Activated naive CD4-positive, alpha-beta T cell treated with anti-CD3 and anti-CD28 coated beads, Interleukin-2, amount 50 U/mL, for 24 hours (primary cell): ENCODE data around the gene GRPEL1.
A peak's percentile ranks its signal among the peaks of the same experiment; 100 is the strongest.
"Not testable (repeated sequence)": the region's sequence is repeated elsewhere in the genome, so short reads cannot be mapped to it uniquely, and the experiment has no call there.

ENCODE experiments used
- H3K27ac Mint-ChIP-seq: one replicate; pipeline ENCODE4 v1.8.0; 2021; ENCODE audit warnings: mild to moderate bottlenecking, mixed read lengths
- H3K27me3 Mint-ChIP-seq: one replicate; pipeline ENCODE4 v1.8.0; 2021; ENCODE audit warnings: mixed read lengths
- H3K36me3 Mint-ChIP-seq: one replicate; pipeline ENCODE4 v1.8.0; 2021; ENCODE audit warnings: mixed read lengths
- H3K4me1 Mint-ChIP-seq: one replicate; pipeline ENCODE4 v1.8.0; 2021; ENCODE audit warnings: mixed read lengths
- H3K4me3 Mint-ChIP-seq: one replicate; pipeline ENCODE4 v1.8.0; 2021; ENCODE audit warnings: mild to moderate bottlenecking, mixed read lengths
- H3K9me3 Mint-ChIP-seq: one replicate; pipeline ENCODE4 v1.8.0; 2021; ENCODE audit warnings: mixed read lengths

GRPEL1 gene

DNA sequence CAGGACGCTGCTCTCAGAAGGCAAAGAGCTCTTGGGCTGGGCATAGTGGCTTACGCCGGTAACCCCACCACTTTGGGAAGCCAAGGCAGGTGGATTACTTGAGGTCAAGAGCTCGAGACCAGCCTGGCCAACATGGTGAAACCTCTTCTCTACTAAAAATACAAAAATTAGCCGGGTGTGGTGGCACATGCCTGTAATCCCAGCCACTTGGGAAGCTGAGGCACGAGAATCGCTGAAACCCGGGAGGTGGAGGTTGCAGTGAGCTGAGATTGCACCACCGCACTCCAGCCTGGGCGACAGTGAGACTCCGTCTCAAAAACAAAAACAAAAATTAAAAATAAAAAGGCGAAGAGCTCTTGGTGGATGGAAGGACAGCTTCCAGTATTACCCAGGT is 34.6 kb upstream of the GRPEL1 start:
- H3K27ac Mint-ChIP-seq, H3K36me3 Mint-ChIP-seq, H3K4me1 Mint-ChIP-seq, H3K27me3 Mint-ChIP-seq, H3K9me3 Mint-ChIP-seq: not testable (repeated sequence)
- H3K4me3 Mint-ChIP-seq, result peak overlapping the region; percentile 88

DNA sequence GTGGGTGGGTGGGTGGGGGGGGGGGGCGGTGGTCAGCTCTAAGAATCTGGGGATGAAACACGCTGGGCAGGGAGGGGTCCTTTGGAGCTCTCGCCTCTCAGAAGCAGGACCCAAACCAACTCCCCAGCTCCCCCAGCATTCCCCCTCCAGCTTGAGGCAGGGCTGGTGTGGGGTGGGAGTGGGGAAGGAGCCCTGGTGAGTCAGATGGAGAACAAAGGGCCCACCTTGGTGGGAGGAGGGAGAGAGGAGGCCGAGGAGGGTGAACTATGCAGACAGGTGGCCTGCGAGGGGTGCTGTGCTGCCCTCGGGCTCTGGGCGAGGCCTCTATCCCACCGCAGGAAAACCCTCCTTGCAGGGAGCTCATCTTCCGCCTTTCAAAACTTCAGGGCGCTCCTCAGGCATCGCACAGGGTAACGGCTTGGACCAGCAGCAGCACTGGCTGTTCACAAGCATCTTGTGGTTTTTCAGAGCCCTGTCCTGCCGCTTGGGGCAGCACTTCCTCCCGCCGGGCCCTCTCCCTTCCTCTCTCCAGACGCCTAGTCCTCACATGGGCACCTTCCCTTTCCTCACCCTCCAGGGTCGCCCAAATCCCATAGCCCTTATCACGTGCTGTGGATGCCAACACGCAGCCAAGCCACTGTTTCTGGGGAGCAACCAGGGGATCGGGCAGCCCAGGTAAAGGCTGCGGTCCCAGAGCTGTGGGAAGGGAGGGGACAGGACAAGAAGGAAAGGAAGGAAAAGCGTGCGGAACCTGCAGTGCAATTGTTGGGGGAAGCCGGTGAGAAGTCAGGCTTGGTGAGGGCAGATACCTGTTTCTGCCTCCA is 34.0 kb upstream of the GRPEL1 start:
- Mint-ChIP-seq H3K27me3 (no peaks in the 10 kb centered on the region), H3K36me3 (no peaks in the 10 kb centered on the region), H3K4me3 (peak overlapping the region; percentile 88), H3K27ac (no peak overlapping the region), H3K4me1 (peaks cover 10% of the 10 kb centered on the region), H3K9me3 (no peaks in the 10 kb centered on the region)

DNA sequence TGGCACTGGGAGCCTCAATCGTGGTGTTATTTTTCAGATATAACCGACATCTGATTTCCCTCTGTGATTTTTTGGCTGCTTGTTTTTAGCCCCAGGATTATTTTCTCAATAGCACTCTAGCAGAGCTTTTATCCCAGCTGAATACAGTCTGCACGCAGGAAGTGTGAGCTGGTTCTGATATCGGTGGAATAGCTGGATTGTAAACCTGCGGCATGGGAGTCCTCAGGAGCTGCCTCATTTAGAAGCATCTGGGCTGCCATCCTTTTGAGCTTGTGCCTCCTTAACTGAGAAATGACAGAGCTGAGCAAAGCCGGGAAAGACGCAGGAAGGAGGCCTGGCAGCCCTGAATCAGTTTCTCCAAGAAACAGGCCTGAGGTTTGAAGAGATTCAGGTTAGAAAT is 28.4 kb upstream of the GRPEL1 start:
- Mint-ChIP-seq H3K9me3 (no peaks in the 10 kb centered on the region), H3K4me3 (no peak overlapping the region), H3K4me1 (no peaks in the 10 kb centered on the region), H3K27me3 (peaks cover 5% of the 10 kb centered on the region), H3K36me3 (no peaks in the 10 kb centered on the region), H3K27ac (no peak overlapping the region)

DNA sequence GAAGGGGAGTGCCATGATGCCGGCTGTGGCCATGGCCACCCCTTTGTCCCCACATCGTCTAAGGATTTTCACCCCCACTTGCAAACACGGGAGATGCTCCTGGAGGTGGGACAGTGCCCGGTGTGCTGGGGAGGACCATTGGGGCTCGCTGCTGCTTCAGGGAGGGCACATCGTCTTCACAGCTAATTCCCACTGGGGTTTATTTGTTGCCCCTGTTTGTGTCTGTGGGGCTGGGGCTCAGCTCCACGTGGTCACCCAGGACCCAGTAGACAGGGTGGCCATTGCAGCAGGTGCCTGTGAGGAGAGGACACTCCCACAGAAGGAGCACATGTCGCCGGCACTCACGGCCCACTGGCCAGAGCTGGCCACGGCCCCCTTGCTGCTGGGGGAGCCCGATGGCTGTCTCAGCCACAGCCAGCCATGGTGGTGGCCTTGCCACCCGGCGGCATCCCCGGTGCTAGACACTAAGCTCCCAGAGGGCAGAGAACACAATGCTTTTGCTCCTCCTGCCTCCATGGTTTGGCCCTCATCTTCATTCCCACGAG is 27.8 kb upstream of the GRPEL1 start:
- Mint-ChIP-seq H3K27ac (no peak overlapping the region), H3K4me1 (no peaks in the 10 kb centered on the region), H3K27me3 (peaks cover 5% of the 10 kb centered on the region), H3K36me3 (no peaks in the 10 kb centered on the region), H3K4me3 (no peak overlapping the region), H3K9me3 (no peaks in the 10 kb centered on the region)

DNA sequence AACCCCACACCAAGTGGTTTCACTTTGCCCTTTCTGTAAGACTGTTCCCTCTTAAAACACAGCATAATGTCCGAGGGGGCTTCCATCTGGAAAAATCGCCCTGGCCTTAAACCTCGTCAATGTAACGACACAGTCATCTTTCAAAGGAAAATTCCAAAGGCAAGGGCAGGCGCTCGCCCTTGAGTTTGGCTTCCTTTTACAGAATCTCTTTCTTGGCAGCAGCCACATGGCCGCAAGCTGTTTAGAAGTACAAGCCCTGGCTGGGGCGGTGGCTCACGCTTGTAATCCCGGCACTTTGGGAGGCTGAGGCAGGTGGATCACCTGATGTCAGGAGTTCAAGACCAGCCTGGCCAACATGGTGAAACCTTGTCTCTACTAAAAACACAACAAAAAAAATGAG is 27.1 kb upstream of the GRPEL1 start:
- H3K4me3 Mint-ChIP-seq, result no peak overlapping the region
- H3K27ac Mint-ChIP-seq, result no peak overlapping the region
- H3K36me3 Mint-ChIP-seq, result no peaks in the 10 kb centered on the region
- no peaks in the 10 kb centered on the region for H3K9me3 Mint-ChIP-seq
- no peaks in the 10 kb centered on the region for H3K4me1 Mint-ChIP-seq
- peaks cover 5% of the 10 kb centered on the region for H3K27me3 Mint-ChIP-seq

DNA sequence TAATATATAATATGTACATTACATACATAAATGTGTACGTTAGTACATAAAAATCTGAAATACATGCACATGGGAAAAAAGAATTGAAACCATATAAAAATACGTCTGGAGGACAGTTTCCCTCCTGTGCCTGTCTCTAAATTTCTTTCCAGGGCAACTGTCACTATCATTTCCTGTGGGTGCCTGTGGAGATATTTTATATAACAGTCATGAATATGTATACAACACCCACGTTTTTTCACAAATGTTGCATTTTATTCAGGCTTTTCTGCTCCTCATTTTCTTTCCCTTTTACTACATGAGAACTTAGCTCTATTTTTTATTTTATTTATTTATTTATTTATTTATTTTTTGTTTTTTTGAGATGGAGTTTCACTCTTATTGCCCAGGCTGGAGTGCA is 24.2 kb upstream of the GRPEL1 start:
- Mint-ChIP-seq H3K4me3 (no peak overlapping the region), H3K27me3 (peaks cover 5% of the 10 kb centered on the region), H3K9me3 (no peaks in the 10 kb centered on the region), H3K36me3 (no peaks in the 10 kb centered on the region), H3K4me1 (no peaks in the 10 kb centered on the region), H3K27ac (no peak overlapping the region)

DNA sequence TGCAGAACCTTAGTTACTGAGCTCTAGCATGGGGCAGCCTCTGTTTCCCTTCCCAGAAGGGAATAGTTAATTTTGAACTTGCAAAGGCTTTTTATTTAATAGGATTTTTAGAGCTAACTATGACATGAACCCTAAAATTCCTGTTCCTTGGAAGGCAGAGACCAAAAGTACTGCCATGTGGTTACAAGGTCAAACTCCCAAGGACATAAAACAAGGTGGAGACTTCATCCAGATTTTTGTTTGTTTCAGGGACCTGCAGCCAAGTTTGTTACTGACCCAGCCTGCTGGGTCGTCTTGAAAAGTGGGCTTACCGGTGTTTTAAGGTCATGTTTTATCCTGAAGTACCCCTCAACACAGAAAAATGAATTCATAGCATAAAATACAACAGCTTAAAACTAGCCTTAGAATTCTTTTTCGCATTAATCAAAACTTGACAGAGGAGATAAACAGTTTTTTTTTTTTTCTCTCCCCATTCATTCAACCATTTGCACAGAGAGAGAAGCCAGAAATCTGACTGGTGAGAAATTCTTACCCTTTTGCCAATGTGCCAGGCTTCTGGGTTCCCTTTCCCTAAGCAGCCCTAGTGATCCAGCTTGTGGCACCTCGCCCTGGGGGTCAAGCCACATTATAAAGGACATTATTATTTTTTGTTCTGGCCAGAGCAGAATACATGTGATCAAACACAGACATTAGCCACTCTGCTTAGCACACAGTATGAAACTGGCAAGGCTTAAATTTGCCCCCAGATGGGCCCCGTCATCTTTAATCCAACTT is 21.5 kb upstream of the GRPEL1 start:
- H3K27ac Mint-ChIP-seq, result no peak overlapping the region
- H3K9me3 Mint-ChIP-seq, result no peaks in the 10 kb centered on the region
- H3K4me3 Mint-ChIP-seq, result no peak overlapping the region
- H3K27me3 Mint-ChIP-seq, result peaks cover 17% of the 10 kb centered on the region
- no peaks in the 10 kb centered on the region for H3K4me1 Mint-ChIP-seq
- no peaks in the 10 kb centered on the region for H3K36me3 Mint-ChIP-seq

DNA sequence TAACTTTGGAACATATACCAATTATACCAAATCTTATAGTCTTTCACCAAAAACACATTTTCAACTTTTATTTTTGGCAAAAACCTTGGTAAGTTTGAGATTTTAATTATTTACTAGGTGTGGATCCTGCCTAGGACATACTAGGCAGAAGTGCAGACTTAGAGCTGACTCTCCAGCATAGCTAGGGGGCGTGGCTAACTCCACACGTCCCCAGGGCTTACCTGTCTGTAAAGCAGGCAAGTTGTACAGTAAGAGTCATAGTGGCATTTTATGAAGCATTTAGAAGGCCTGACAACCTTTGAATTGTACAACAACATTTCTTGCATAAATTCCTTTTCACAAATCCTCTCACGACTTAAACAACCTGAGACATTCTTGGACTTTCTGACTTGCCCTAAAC is 19.2 kb upstream of the GRPEL1 start:
- H3K4me3 Mint-ChIP-seq, result no peak overlapping the region
- no peaks in the 10 kb centered on the region for H3K4me1 Mint-ChIP-seq
- no peak overlapping the region for H3K27ac Mint-ChIP-seq
- no peaks in the 10 kb centered on the region for H3K9me3 Mint-ChIP-seq
- peaks cover 24% of the 10 kb centered on the region for H3K27me3 Mint-ChIP-seq
- no peaks in the 10 kb centered on the region for H3K36me3 Mint-ChIP-seq

DNA sequence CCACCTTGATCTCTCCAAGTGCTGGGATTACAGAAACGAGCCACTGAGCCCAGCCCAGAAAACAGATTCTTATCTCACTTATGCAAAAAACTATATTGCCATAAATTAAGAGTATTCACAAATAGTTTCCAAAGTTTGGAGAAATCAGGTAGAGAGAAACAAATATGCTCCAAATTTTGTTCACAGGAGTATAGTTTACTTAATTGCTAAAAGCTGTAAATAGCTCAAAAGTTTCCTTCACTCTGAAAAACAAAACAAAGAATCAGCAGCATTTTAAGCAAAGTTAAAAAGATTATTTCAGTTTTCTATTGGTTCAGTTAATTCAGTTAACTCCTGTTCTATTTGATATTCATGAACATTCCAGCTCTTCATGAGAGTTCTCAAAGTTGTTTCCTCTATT is 18.5 kb upstream of the GRPEL1 start:
- Mint-ChIP-seq H3K27me3 (peaks cover 24% of the 10 kb centered on the region), H3K4me1 (no peaks in the 10 kb centered on the region), H3K4me3 (no peak overlapping the region), H3K36me3 (no peaks in the 10 kb centered on the region), H3K9me3 (no peaks in the 10 kb centered on the region), H3K27ac (no peak overlapping the region)

DNA sequence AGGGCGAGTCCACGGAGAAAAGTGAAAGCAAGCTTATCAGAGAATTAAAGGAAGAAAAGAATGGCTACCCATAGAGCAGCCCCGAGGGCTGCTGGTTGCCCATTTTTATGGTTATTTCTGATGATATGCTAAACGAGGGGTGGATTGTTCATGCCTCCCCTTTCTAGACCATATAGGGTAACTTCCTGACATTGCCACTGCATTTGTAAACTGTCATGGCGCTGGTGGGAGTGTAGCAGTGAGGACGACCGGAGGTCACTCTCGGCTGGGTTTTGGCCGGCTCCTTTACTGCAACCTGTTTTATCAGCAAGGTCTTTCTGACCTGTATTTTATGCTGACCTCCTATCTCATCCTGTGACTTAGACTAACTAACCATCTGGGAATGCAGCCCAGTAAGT is 16.7 kb upstream of the GRPEL1 start:
- not testable (repeated sequence) for H3K4me3 Mint-ChIP-seq, H3K36me3 Mint-ChIP-seq, H3K4me1 Mint-ChIP-seq, H3K27ac Mint-ChIP-seq, H3K9me3 Mint-ChIP-seq
- H3K27me3 Mint-ChIP-seq, result peaks cover 24% of the 10 kb centered on the region

DNA sequence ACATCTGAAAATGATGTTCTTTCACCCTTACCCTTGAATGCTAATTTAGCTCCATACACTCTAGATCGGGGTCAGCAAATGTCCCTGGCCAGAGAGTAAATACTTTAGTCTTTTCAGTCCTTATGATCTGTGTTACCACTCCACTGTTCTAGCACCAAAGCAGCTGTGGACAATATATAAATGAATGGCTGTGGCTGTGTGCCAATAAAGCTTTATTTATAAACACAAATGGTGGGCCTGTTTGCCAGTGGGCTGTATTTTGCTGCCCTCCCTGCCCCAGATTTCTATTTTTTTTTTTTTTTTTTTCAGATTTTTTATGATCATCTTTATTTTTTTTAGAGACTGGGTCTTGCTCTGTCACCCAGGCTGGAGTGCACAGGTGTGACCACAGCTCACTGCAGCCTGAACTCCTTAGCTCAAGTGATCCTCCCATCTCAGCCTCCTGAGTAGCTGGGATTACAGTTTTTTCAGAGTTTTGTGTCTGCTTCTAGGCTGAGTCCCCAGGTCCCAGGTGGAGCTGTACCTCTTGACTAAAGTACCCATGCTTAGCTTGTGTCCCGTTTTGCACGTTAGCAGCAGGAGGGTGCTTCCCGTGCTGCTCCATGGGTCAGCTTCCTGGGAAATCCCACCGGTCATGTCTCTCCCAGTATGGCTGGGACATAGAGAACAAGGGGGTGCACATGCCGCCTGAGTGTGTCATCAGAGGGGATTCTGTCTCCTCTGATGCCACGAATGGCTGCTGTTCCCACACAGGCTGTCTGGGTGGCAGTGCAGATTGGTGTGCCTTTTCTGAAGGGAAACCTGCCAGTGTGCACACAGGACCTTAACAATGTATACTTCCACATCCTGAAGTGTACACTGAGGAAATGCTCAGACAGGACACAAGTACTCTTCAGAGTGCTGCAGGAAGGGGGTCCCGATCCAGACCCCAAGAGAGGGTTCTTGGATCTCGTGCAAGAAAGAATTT is 16.0 kb upstream of the GRPEL1 start:
- Mint-ChIP-seq H3K27ac (no peak overlapping the region), H3K4me1 (no peaks in the 10 kb centered on the region), H3K9me3 (no peaks in the 10 kb centered on the region), H3K4me3 (no peak overlapping the region), H3K36me3 (peaks cover 1% of the 10 kb centered on the region), H3K27me3 (peaks cover 24% of the 10 kb centered on the region)

DNA sequence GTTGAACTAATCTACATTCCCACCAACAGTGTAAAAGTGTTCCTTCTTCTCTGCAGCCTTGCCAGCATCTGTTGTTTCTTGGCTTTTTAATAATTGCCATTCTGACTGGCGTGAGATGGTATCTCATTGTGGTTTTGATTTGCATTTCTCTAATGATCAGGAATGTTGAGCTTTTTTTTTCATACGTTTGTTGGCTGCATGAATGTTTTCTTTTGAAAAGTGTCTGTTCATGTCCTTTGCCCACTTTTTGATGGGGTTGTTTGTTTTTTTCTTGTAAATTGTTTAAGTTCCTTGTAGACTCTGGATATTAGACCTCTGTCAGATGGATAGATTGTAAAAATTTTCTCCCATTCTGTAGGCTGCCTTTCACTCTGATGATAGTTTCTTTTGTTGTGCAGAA is 12.0 kb upstream of the GRPEL1 start:
- H3K27ac Mint-ChIP-seq, H3K4me3 Mint-ChIP-seq, H3K36me3 Mint-ChIP-seq, H3K9me3 Mint-ChIP-seq, H3K4me1 Mint-ChIP-seq: not testable (repeated sequence)
- peaks cover 16% of the 10 kb centered on the region for H3K27me3 Mint-ChIP-seq

DNA sequence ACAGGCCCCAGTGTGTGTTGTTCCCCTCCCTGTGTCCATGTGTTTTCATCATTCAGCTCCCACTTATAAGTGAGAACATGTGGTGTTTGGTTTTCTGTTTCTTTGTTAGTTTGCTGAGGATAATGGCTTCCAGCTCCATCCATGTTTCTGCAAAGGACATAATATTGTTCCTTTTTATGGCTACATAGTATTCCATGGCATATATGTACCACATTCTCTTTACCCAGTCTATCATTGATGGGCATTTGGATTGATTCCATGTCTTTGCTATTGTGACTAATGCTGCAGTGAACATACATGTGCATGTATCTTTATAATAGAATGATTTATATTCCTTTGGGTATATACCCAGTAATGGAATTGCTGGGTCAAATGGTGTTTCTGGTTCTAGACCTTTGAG is 11.6 kb upstream of the GRPEL1 start:
- H3K36me3 Mint-ChIP-seq, H3K4me1 Mint-ChIP-seq, H3K9me3 Mint-ChIP-seq, H3K27ac Mint-ChIP-seq, H3K4me3 Mint-ChIP-seq: not testable (repeated sequence)
- peaks cover 12% of the 10 kb centered on the region for H3K27me3 Mint-ChIP-seq

DNA sequence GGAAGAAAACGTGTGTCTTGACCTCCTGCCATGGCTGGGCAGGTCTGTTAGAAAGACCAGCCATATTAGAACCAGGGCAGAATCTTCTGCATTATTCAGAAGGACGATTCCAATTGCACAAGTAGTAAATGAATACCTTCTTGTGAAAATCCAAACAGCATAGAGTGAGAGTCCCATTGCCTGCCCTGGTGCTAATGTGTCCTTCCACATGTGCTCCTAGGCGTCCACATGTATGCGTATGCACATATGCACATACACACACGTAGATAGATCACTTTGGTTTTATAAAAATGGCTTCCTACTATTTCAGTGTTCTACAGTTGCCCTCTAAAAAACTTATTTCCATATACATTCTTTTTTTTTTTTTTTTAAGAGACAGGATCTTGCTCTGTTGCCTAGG is 10.2 kb upstream of the GRPEL1 start:
- Mint-ChIP-seq H3K9me3 (no peaks in the 10 kb centered on the region), H3K27me3 (peaks cover 4% of the 10 kb centered on the region), H3K4me3 (no peak overlapping the region), H3K4me1 (no peaks in the 10 kb centered on the region), H3K27ac (no peak overlapping the region), H3K36me3 (peaks cover 1% of the 10 kb centered on the region)

DNA sequence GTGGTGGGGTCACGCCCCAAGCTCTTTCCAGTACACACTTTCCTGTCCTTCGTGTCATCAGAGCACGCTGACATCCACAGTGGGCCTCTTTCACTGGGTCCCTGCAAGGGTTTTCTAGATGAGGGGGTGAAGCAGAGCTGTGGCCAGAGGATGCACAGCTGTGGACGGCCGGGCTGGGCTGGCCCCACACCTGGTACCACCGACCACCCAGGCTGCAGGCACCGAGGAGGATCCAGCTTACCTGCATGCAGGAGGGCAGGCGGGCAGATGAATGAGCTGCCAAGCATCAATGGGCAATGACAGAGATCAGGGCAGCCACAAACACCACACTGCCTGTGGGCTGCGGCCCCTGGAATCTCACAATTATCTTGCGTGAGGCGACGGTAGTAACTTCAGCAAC is 9.5 kb upstream of the GRPEL1 start:
- Mint-ChIP-seq H3K27ac (no peak overlapping the region), H3K4me1 (no peaks in the 10 kb centered on the region), H3K36me3 (peaks cover 1% of the 10 kb centered on the region), H3K4me3 (no peak overlapping the region), H3K27me3 (no peaks in the 10 kb centered on the region), H3K9me3 (no peaks in the 10 kb centered on the region)
